ENCODE results near the gene CYP4B1. TPM values are rescaled to one million over a fixed set of nuclear protein-coding genes. Genes with fewer than 3 reads are reported as not detected.

CYP4B1 gene
- total and polyA plus RNA-seq, 10 of the 15 experiments (the other 5 are each of a cell fraction or from before 2014, with no cell fraction given): 0.38 TPM; not detected in 9

- no peak for TF ChIP-seq ZBTB40 (IDR thresholded peaks at IDR 0.05; ENCODE audit: borderline replicate concordance)
These were observed 963 bp upstream of the CYP4B1 start (continued) for GRCh38 chr1:46797696-46798470.

GRCh38 chr1:46800742-46801141 lies 1.9 kb downstream of the CYP4B1 start:
- H3K4me1 ChIP-seq (ENCODE audit: control insufficient read depth, insufficient read depth, low read length): no peaks in the 10 kb centered on the region
- no peak for DNase-seq (ENCODE audit: low read depth, low spot score)
- ChIA-PET POLR2A (no interaction called here), CTCF (no interaction called here), SMC1A (ENCODE audit: uncharacterized antibody, unreplicated experiment) (no interaction called here), RAD21 (ENCODE audit: unreplicated experiment) (no interaction called here)
- no peak for TF ChIP-seq ZNF207 (IDR thresholded peaks at IDR 0.05; ENCODE audit: borderline replicate concordance)
- TF ChIP-seq PAX5 (IDR thresholded peaks at IDR 0.05; ENCODE audit: borderline replicate concordance, low read depth, low read length): no peak
- no peak for TF ChIP-seq NR2F1 (conservative IDR thresholded peaks at IDR 0.05)
- TF ChIP-seq LARP7 (IDR thresholded peaks at IDR 0.05): no peak
- no peak for TF ChIP-seq ZNF687 (IDR thresholded peaks at IDR 0.05)
- in situ Hi-C loops (cut with MboI): no loop called here
- H3K4me2 ChIP-seq (ENCODE audit: control insufficient read depth, insufficient read depth): no peak overlapping the region
- H3K9ac ChIP-seq (ENCODE audit: control insufficient read depth, insufficient read depth, low read length): no peak overlapping the region
- BruUV-seq (replicated peaks): no TSS peak
- no peak for FAIRE-seq
- no peaks in the 10 kb centered on the region for H3K36me3 ChIP-seq (ENCODE audit: control insufficient read depth in 2 of 2, insufficient read depth in 2 of 2, low read length in 1 of 2)
- intact Hi-C loops (cut with micrococcal nuclease; ENCODE audit: unreplicated experiment): no loop called here
- no peak overlapping the region for H3K4me3 ChIP-seq
- no peaks in the 10 kb centered on the region for H3K27me3 ChIP-seq (replicated peaks in 1 of 2; ENCODE audit: control insufficient read depth in 2 of 2, insufficient read depth in 2 of 2, low read length in 1 of 2)
- 22% methylated on average over 4 of the region's 4 CpGs for WGBS (ENCODE audit: insufficient coverage, insufficient replicate concordance, low lambda C conversion rate, missing lambda C conversion rate)
- no peaks in the 10 kb centered on the region for H3K9me3 ChIP-seq (replicated peaks; ENCODE audit: control insufficient read depth, insufficient read depth, low read length)
- no peak overlapping the region for H2AFZ ChIP-seq (ENCODE audit: control insufficient read depth, low read depth, low read length)
- H4K20me1 ChIP-seq (ENCODE audit: control insufficient read depth, insufficient read depth): no peaks in the 10 kb centered on the region
- H3K27ac ChIP-seq (ENCODE audit: control insufficient read depth, insufficient read depth): no peak overlapping the region
- no peak for ATAC-seq
- H3K79me2 ChIP-seq (ENCODE audit: control insufficient read depth, insufficient read depth, low read length): no peaks in the 10 kb centered on the region

Data from GM12878 (cell line).